Brain microvascular endothelial cell (primary cell): Measurements from ENCODE around the gene CFAP70.

ENCODE experiments used
- DNase-seq: peaks from one replicate; pipeline ENCODE4 v3.0.0-alpha.2; 2020
- H3K27ac ChIP-seq: fragments of 250-450 bp; sonication (Bioruptor Pico); 2 replicates; pipeline ENCODE4 v1.5.1; 2020; ENCODE audit warnings: mild to moderate bottlenecking, moderate library complexity
- H3K27me3 ChIP-seq: fragments of 250-450 bp; sonication (Bioruptor Pico); replicated peaks from 2 replicates; pipeline ENCODE4 v1.5.1; 2020; ENCODE audit warnings: mild to moderate bottlenecking
- H3K36me3 ChIP-seq: fragments of 250-450 bp; sonication (Bioruptor Pico); replicated peaks from 2 replicates; pipeline ENCODE4 v1.5.1; 2020; ENCODE audit warnings: mild to moderate bottlenecking
- H3K4me3 ChIP-seq: 2 replicates; pipeline ENCODE4 v1.5.1; 2011; ENCODE audit warnings: low read depth, mild to moderate bottlenecking, control low read depth, low read length, moderate library complexity
- CTCF ChIP-seq: IDR thresholded peaks from 2 replicates; pipeline ENCODE4 v1.5.1; 2011; ENCODE audit warnings: low read depth, mild to moderate bottlenecking, moderate library complexity, low read length, control low read depth, inconsistent platforms; ENCODE audit errors: missing control alignments
- in situ Hi-C: cut with HindIII; loops from 2 replicates; pipeline ENCODE4 v1.10.0; 2017; ENCODE audit warnings: low sequenced_read_pairs, low pct_ligation_motif_present

CFAP70 gene

DNA sequence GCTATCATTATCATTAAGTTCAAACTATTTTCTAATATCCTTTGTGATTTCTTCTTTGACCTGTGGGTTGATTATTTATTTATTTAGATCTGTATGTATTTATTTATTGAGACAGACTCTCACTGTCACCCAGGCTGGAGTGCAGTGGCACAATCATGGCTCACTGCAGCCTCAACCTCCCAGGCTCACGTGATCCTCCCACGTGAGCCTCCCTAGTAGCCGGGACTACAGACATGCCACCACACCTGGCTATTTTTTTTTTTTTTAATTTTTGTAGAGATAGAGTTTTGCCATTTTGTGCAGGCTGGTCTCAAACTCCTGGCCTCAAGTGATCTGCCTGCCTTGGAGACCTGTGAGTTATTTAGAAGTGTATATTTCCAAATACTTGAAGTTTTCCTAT, 77.6 kb downstream of the CFAP70 start:
- no peak for TF ChIP-seq CTCF
- no peak for DNase-seq
- no peaks in the 10 kb centered on the region for H3K27me3 ChIP-seq
- in situ Hi-C loops: no loop called here
- no peak overlapping the region for H3K27ac ChIP-seq
- H3K4me3 ChIP-seq: no peak overlapping the region
- H3K36me3 ChIP-seq: no peaks in the 10 kb centered on the region

DNA sequence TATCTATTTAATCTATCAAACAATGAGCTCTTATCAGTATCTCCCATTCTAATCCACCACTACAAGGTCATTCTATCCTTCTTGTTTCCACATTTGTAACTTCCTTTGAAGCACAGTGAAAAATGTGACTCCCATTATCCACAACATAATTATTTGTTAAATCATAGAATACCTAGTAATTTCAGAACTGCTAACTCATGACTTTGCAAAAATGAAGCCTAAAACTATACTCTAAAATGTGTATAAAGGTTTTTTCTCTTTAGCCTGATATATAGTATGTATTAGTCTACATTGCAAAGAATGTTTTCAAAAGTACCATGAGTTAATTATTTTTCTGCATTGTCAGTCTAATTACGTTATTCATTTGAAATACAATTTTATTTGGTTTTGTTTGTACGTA, 94.2 kb downstream of the CFAP70 start:
- no peak overlapping the region for H3K27ac ChIP-seq
- H3K4me3 ChIP-seq: no peak overlapping the region
- DNase-seq: no peak
- in situ Hi-C loops: no loop called here
- no peaks in the 10 kb centered on the region for H3K36me3 ChIP-seq
- no peaks in the 10 kb centered on the region for H3K27me3 ChIP-seq
- no peak for TF ChIP-seq CTCF

GRCh38 chr10:73263693-73264347, 94.8 kb downstream of the CFAP70 start:
- Histone ChIP-seq H3K27me3 (no peaks in the 10 kb centered on the region), H3K4me3 (no peak overlapping the region), H3K27ac (no peak overlapping the region), H3K36me3 (no peaks in the 10 kb centered on the region)
- peak; percentile 11 for DNase-seq
- in situ Hi-C loops: no loop called here
- peak; percentile 39 for TF ChIP-seq CTCF

DNA sequence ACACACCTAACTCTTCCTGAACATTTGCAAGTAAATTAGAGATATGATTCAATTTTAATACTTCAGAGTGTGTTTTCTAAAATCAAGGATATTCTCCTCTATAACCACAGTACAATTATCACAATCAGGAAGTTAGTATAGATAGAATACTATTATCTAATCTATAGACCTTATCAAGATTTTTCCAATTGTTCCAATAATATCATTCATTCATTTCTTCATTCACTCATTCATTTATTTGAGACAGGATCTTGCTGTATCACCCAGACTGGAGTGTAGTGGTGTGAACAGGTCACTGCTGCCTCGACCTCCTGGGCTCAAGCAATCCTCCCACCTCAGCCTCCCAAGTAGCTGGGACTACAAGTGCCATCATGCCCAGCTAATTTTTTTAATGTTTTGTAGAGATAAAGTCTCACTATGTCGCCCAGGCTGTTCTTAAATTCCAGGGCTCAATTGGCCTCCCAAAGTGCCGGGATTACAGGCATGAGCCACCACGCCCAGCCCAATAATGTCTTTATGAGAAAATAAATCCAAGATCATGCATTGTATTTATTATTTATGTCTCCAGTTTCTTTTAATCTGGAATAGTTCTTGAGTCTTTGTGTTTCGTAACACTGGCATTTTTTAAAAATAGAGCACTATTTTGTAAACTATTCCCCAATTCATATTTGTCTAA, 95.6 kb downstream of the CFAP70 start:
- DNase-seq: no peak
- no peak overlapping the region for H3K27ac ChIP-seq
- no peak for TF ChIP-seq CTCF
- no peaks in the 10 kb centered on the region for H3K27me3 ChIP-seq
- H3K36me3 ChIP-seq: no peaks in the 10 kb centered on the region
- in situ Hi-C loops: no loop called here
- H3K4me3 ChIP-seq: no peak overlapping the region

DNA sequence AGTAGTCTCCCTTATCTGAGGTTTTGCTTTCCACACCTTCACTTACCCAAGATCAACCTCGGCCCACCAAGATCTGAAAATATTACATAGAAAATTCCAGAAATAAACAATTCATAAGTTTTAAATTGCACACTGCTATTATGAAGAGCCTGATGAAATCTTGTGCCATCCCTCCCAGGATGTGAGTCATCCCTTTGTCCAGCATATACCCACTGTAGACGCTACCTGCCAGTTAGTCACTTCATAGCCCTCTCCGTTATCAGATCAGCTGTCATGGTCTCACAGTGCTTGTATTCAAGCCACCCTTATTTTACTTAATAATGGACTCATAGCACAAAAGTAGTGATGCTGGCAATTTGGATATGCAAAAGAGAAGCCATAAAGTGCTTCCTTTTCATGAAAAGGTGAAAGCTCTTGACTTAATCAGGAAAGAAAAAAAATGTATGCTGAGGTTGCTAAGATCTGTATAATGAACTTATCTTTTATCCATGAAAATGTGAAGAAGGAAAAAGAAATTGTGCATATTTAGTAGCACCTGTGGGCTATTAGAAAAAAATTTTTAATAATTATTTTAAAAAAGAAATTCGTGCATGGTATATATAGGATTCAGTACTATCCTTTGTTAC, 96.4 kb downstream of the CFAP70 start:
- no peak overlapping the region for H3K4me3 ChIP-seq
- DNase-seq: peak; percentile 71
- no peak overlapping the region for H3K27ac ChIP-seq
- in situ Hi-C loops: no loop called here
- no peaks in the 10 kb centered on the region for H3K36me3 ChIP-seq
- TF ChIP-seq CTCF: no peak
- no peaks in the 10 kb centered on the region for H3K27me3 ChIP-seq
